NCI-H2196 treated with DMSO at 0.1 percent for 48 hours (cell line): ENCODE measurements around the gene ADRA2B.
"Not testable (repeated sequence)": the region's sequence is repeated elsewhere in the genome, so short reads cannot be mapped to it uniquely, and the experiment has no call there.

ENCODE experiments used
- DNase-seq: peaks from one replicate; lab custom pipeline; 2025; ENCODE audit not compliant: unreplicated experiment; lab: John Stamatoyannopoulos, UW

ADRA2B gene

GRCh38 chr2:96091141-96091710 lies 25.1 kb downstream of the ADRA2B start:
- no peak for DNase-seq

GRCh38 chr2:96090196-96090926 lies 26.0 kb downstream of the ADRA2B start:
- no peak for DNase-seq

GRCh38 chr2:96089356-96090195 lies 26.8 kb downstream of the ADRA2B start:
- DNase-seq, result no peak

- no peak for DNase-seq
These were observed 27.7 kb downstream of the ADRA2B start for GRCh38 chr2:96088340-96089335.

GRCh38 chr2:96087130-96087529 lies 29.2 kb downstream of the ADRA2B start:
- no peak for DNase-seq

GRCh38 chr2:96085541-96086355 lies 30.6 kb downstream of the ADRA2B start:
- DNase-seq, result no peak

- DNase-seq, result not testable (repeated sequence)
These were observed 31.4 kb downstream of the ADRA2B start for GRCh38 chr2:96084858-96085518.

GRCh38 chr2:96083989-96084857 lies 32.1 kb downstream of the ADRA2B start:
- no peak for DNase-seq

- no peak for DNase-seq
These were observed 33.1 kb downstream of the ADRA2B start for GRCh38 chr2:96083064-96083939.

- no peak for DNase-seq
These were observed 33.9 kb downstream of the ADRA2B start for GRCh38 chr2:96082211-96083063.

- DNase-seq, result no peak
These were observed 35.3 kb downstream of the ADRA2B start for GRCh38 chr2:96081042-96081441.

GRCh38 chr2:96075199-96075771 lies 41.1 kb downstream of the ADRA2B start:
- no peak for DNase-seq

GRCh38 chr2:96074156-96074555 lies 42.2 kb downstream of the ADRA2B start:
- no peak for DNase-seq

- no peak for DNase-seq
These were observed 43.1 kb downstream of the ADRA2B start for GRCh38 chr2:96073170-96073775.

GRCh38 chr2:96072746-96073145 lies 43.6 kb downstream of the ADRA2B start:
- no peak for DNase-seq
